ENCODE data around the gene MMP1. TPM values are rescaled to one million over a fixed set of nuclear protein-coding genes. Genes with fewer than 3 reads are reported as not detected.

The MMP1 gene
- total RNA-seq, 1 experiment from 2014 or later: not detected

- ChIA-PET POLR2A (no interaction called here), CTCF (no interaction called here), RAD21 (ENCODE audit: low non-redundant PET in 1 of 2, low total read pairs in 2 of 2, uncharacterized antibody in 2 of 2, unreplicated experiment in 2 of 2) (no interaction called here)
- no peak overlapping the region for H3K4me3 ChIP-seq (replicated peaks in 1 of 2; ENCODE audit: low read depth in 1 of 2, low read length in 2 of 2)
- no peaks in the 10 kb centered on the region for H3K27me3 ChIP-seq (ENCODE audit: insufficient read depth, low read length)
- DNase-seq (ENCODE audit: low read depth, low spot score) (no peak), ATAC-seq (no peak)
- no peaks in the 10 kb centered on the region for H3K4me1 ChIP-seq (ENCODE audit: control insufficient read depth in 1 of 2, insufficient read depth in 2 of 2, low read length in 2 of 2)
- TF ChIP-seq TCF7L2 (IDR thresholded peaks at IDR 0.05; ENCODE audit: borderline replicate concordance, extremely low read depth, insufficient read depth, insufficient read length) (no peak), POLR2A (IDR thresholded peaks at IDR 0.05; ENCODE audit: borderline replicate concordance, extremely low read depth, insufficient read depth, insufficient read length) (no peak), EGR1 (IDR thresholded peaks at IDR 0.05; ENCODE audit: low read depth) (no peak), YY1 (IDR thresholded peaks at IDR 0.05; ENCODE audit: extremely low read depth, insufficient replicate concordance, low read depth, low read length) (no peak), ZNF274 (IDR thresholded peaks at IDR 0.05; ENCODE audit: low read depth, low read length) (no peak), CBX3 (IDR thresholded peaks at IDR 0.05; ENCODE audit: low read depth) (no peak), ZFX (IDR thresholded peaks at IDR 0.05) (no peak), SP1 (IDR thresholded peaks at IDR 0.05; ENCODE audit: low read depth) (no peak), POLR2AphosphoS5 (IDR thresholded peaks at IDR 0.05; ENCODE audit: low read depth, low read length) (no peak), CTCF (IDR thresholded peaks at IDR 0.05 in 2 of 3, conservative IDR thresholded peaks at IDR 0.05 in 1 of 3; ENCODE audit: borderline replicate concordance in 1 of 3, insufficient read depth in 1 of 3, low read depth in 2 of 3, low read length in 2 of 3) (no peak), MAX (IDR thresholded peaks at IDR 0.05) (no peak), SRF (IDR thresholded peaks at IDR 0.05; ENCODE audit: low read depth) (no peak), ATF3 (IDR thresholded peaks at IDR 0.05) (no peak), ELF1 (IDR thresholded peaks at IDR 0.05; ENCODE audit: borderline replicate concordance, low read depth) (no peak), REST (IDR thresholded peaks at IDR 0.05; ENCODE audit: low read depth) (no peak), JUND (IDR thresholded peaks at IDR 0.05) (no peak), FOSL1 (IDR thresholded peaks at IDR 0.05; ENCODE audit: low read depth) (no peak), CEBPB (IDR thresholded peaks at IDR 0.05; ENCODE audit: low read depth) (no peak)
- H3K9me2 ChIP-seq (ENCODE audit: insufficient read depth): no peaks in the 10 kb centered on the region
- H3K9me3 ChIP-seq (ENCODE audit: control insufficient read depth in 1 of 2, insufficient read depth in 1 of 2, low read depth in 1 of 2, low read length in 2 of 2): no peaks in the 10 kb centered on the region
- no peak overlapping the region for H2AFZ ChIP-seq (ENCODE audit: low read depth, low read length, poor library complexity, severe bottlenecking)
- H3K4me2 ChIP-seq (ENCODE audit: low read length): no peak overlapping the region
- no peak overlapping the region for H3K9ac ChIP-seq (ENCODE audit: low read length)
- H3K79me2 ChIP-seq (ENCODE audit: insufficient read depth, low read length): no peaks in the 10 kb centered on the region
- no peaks in the 10 kb centered on the region for H3K36me3 ChIP-seq (ENCODE audit: control insufficient read depth in 1 of 2, insufficient read depth in 2 of 2, low read length in 2 of 2)
- H3K27ac ChIP-seq (ENCODE audit: low read depth, low read length): no peak overlapping the region
- no TSS peak for BruUV-seq (replicated peaks)
- no peaks in the 10 kb centered on the region for H4K20me1 ChIP-seq (ENCODE audit: insufficient read depth)
- intact Hi-C loops (cut with micrococcal nuclease): no loop called here
Observed at GRCh38 chr11:102837646-102838045, 39.7 kb upstream of the MMP1 start.
